ENCODE results near the gene FGF9.

The FGF9 gene

DNA sequence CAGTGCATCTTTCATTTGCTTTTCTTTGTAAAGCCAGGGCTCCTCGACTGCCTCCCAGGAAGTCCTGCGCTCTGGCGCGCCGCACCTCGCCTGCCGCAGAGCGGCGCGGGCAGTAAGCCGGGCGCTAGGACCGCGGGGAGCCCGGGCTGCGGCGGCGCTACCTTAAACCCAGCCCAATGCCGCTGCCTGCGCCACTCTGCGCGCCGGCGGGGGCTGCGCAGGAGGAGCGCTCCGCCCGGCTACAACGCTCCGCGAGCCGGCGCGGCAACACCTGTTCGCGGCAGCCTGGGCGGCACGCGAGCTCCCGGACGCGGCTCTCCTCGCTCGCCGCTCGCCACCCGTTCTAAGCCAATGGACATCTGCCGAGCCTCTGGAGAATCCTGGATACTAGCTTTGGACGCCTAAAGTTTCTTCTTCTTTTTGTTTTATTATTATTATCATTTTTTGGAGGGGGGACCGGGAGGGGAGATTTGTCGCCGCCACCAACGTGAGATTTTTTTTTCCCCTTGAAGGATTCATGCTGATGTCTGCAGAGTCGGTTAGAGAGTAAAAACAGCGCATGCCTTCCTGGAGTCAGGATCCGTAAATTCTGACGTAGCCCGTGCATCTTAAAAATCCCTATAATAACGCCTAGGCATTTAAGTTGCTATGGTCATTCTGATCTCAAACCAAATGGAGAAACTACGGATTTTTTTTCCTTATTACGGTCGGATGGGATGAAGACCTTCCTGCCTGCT, at the start of gene FGF9:
TSS of gene FGF9 (plus strand) at position 191 of the 737 bp plus-strand sequence. CDS start 840 bp downstream, outside the sequence.
- DNase-seq (ENCODE audit: low read depth) = peak; percentile 65

GRCh38 chr13:21625366-21625765, 45.5 kb upstream of the FGF9 start:
- no peak for DNase-seq (ENCODE audit: low read depth)

GRCh38 chr13:21632196-21632595, 38.7 kb upstream of the FGF9 start:
- DNase-seq (ENCODE audit: low read depth) = no peak

GRCh38 chr13:21636656-21637055, 34.2 kb upstream of the FGF9 start:
- no peak for DNase-seq (ENCODE audit: low read depth)

DNA sequence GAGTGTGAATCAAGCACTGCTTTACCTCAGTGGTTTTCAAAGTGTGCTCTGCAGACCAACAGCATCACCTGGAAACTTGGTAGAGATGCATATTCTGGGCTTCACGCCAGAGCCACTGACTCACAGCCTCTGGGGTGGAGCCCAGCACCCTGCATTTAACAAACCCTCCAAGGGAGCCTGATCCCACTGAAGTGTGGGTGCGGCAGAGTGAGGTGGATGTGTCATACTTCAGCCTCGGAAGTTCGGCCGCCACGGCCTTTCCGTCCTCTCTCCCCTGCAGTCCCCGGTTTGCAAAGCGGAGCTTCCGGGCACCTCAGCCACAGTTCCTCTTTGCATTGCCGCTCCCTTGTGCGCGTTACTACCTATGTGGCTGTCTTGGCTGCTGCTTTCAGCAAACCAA, 33.6 kb upstream of the FGF9 start:
- no peak for DNase-seq (ENCODE audit: low read depth)

- DNase-seq (ENCODE audit: low read depth) = peak; percentile 11
These were observed 32.3 kb upstream of the FGF9 start for GRCh38 chr13:21638319-21639282.

- no peak for DNase-seq (ENCODE audit: low read depth)
These were observed 31.3 kb upstream of the FGF9 start for GRCh38 chr13:21639561-21639960.

- no peak for DNase-seq (ENCODE audit: low read depth)
These were observed 29.2 kb upstream of the FGF9 start for GRCh38 chr13:21641629-21642028.

GRCh38 chr13:21657538-21657937, 13.3 kb upstream of the FGF9 start:
- no peak for DNase-seq (ENCODE audit: low read depth)

- DNase-seq (ENCODE audit: low read depth) = no peak
These were observed 11.8 kb upstream of the FGF9 start for GRCh38 chr13:21659087-21659486.

- DNase-seq (ENCODE audit: low read depth) = no peak
These were observed 9.6 kb upstream of the FGF9 start for GRCh38 chr13:21661097-21661909.

DNA sequence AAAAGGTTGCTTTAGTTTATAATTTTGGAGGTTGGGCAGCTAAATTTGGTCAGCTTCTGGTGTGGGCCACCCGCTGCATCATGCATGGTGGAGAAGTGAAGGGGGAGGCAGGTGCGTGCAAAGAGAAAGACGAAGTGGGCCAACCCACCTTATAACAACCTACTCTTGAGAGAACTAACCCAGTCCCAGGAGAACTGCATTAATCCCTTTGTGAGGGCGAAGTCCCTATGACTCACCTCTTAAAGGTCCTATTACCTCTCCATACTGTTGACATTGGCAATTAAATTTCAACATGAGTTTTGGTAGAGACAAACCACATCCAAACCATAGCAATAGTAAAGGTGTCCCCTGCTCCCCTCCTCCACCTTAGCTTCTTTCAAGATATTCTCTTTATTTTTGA, 7.7 kb upstream of the FGF9 start:
- no peak for DNase-seq (ENCODE audit: low read depth)

- DNase-seq (ENCODE audit: low read depth) = no peak
These were observed 2.1 kb upstream of the FGF9 start for GRCh38 chr13:21668732-21669275.

DNA sequence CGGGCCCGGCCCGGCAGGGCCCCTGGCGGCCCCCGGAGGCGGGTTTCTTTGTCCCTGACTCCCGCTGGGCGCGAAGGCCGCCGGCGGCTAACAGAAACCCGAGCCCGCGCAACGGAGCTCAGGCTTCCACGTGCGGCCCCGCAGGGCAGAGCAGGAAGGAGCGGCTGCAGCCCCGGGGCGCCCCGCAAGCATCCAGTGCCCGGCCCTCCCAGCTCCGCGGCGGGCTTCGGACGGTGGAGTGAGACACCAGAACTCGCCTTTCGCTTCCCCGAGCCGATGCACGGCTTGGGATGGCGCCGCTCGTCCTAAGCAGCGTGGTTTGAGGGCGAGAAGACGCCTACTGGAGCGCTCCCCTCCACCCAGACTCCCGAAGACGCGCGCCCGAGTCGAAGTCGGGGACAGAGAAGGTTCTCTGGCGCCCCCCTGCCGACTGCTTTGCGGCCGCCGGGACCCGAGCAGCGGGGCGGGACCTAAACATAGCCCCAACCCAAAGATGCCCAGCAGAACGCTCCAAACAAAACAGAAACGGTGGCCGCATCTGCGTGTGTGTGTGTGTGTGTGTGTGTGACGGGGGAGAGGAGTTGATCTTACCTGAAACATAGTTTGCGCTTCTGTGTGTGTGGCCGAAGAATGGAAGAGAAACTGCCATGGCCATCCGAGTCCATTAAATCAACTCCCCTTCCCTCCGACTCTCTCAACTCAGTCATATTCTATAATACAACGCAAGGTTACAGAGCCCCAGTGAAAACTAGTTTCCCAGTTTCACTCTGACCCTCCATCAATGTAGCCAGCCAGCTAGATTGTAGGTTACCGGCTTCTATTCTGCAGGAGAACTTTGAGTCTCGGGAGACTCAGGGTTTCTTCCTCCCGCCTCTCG, 629 bp upstream of the FGF9 start:
- DNase-seq (ENCODE audit: low read depth) = peak; percentile 56

DNA sequence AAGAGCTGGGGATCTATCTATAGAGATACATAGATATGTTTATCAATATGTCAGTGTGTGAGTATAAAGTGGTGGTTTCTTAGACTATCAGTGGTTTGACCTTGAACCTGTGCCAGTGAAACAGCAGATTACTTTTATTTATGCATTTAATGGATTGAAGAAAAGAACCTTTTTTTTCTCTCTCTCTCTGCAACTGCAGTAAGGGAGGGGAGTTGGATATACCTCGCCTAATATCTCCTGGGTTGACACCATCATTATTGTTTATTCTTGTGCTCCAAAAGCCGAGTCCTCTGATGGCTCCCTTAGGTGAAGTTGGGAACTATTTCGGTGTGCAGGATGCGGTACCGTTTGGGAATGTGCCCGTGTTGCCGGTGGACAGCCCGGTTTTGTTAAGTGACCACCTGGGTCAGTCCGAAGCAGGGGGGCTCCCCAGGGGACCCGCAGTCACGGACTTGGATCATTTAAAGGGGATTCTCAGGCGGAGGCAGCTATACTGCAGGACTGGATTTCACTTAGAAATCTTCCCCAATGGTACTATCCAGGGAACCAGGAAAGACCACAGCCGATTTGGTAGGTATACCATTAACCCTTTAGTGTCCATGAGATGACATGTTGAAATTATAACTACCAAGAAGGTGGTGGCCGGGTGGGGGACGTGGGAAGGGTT, 880 bp downstream of the FGF9 start:
- no peak for DNase-seq (ENCODE audit: low read depth)

- no peak for DNase-seq (ENCODE audit: low read depth)
These were observed 1.4 kb downstream of the FGF9 start for GRCh38 chr13:21672287-21672680.

DNA sequence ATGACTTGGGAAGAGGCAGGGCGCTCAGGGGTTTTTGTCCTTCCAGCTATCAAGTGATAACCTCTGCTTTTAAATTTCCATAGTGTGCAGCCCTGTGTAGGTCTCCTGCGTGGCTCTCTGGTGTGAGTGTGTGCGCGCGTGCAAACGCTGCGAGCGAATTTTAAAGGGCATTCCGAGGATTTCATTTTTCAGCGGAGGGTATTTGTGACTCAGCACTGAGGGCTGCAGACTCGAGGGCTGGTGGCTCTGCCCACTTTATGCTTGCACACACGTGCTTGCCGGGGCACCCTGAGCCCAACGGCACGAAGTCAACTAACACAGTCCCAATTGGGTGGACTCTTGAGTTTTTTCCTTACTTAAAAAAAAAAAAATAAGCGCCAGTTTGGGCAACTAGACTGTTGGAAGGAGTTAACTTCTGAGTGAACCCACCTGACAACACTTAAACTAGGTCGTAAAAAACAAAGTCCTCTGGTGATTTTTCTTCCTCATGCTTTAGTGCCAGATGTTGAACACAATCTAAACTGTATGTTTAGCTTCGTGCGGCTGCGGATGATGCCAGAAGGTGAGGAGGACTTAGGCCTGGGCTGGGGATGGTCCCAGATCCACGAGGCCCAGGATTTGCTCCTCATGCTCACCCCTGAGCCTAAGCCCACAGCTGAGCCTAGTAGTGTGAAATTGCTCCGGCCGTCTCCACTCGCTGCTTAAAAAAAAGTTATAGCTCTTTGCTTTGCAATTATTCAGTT, 2.1 kb downstream of the FGF9 start:
- no peak for DNase-seq (ENCODE audit: low read depth)

GRCh38 chr13:21673539-21673788, 2.6 kb downstream of the FGF9 start:
- DNase-seq (ENCODE audit: low read depth) = peak; percentile 21

DNA sequence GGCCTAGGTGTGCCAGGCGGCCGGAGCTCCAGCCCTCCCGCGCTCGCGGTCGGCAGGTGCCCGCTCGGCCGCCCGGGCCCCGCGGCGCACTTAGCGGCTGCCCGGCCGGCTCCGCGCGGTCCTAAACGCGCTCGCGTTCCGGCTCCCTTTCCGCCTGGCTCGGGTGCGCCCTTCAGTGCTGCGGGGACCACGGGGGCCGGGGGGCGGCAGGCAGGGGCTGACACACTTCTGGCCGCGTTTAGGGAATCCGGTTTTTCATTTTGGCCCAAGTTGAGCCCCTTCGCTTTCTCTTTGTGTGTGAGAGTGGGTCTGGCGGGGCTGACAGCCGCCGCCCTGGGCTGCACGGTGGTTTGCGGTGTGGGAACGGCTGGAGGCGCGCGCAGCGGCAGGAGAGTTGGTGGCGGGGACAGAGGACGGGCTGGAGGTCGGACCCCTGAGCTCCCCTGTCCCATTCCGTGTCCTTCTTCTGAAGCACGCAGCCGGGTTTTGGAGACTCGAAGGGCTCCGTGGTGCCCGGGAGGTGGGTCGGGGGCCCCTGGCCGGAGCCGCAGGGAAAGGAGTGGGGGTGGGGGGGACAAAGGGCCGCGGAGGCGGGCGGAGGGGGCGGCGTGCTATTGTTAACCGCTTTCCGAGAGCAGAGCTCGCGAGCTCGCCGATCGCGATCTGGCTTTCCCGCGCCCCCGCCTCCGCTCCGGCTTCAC, 3.1 kb downstream of the FGF9 start:
- peak; percentile 11 for DNase-seq (ENCODE audit: low read depth)

Measured in activated T-cell treated with anti-CD3 and anti-CD28 coated beads for 1 hour (primary cell).